B cell (primary cell): Measurements from ENCODE around the gene ROBO2. TPM values are rescaled to one million over a fixed set of nuclear protein-coding genes. Genes with fewer than 3 reads are reported as not detected.

ENCODE experiments used
- ATAC-seq: fragments of 200-7000 bp; cut with Tn5 transposase; one replicate; pipeline ENCODE4 v1.10.0; 2021; ENCODE audit warnings: low read depth, mild to moderate bottlenecking, moderate number of reproducible peaks, moderate library complexity
- CTCF ChIA-PET: fragments of 350-600 bp; sonication (Branson Sonifier 250); formaldehyde crosslinking; loops from one replicate; lab custom pipeline; 2021; ENCODE audit warnings: antibody characterized with exemption, inconsistent platforms; lab: Charles Lee
- POLR2A ChIA-PET: fragments of 350-600 bp; sonication (Branson Sonifier 250); formaldehyde crosslinking; loops from one replicate; lab custom pipeline; 2021; ENCODE audit warnings: antibody characterized with exemption; lab: Charles Lee
- DNase-seq: peaks from one replicate; pipeline ENCODE4 v3.0.0; 2013
- H2AFZ ChIP-seq: 2 replicates; pipeline ENCODE4 v1.6.1; 2012; ENCODE audit warnings: mild to moderate bottlenecking, low read depth, low read length; ENCODE audit not compliant: insufficient read depth, poor library complexity, severe bottlenecking
- H3K27ac ChIP-seq, 2 donors: 1 replicate in 1 of 2; 2 replicates in 1 of 2; pipeline ENCODE4 v1.5.1; 2012 to 2013; ENCODE audit warnings: low read length in 2 of 2, mild to moderate bottlenecking in 2 of 2, moderate library complexity in 1 of 2
- H3K27me3 ChIP-seq, 4 experiments: fragments of 200-600 bp in 1 of 4; sonication (generic) in 1 of 4; replicated peaks in 1 of 4; 1 replicate in 2 of 4; 2 replicates in 2 of 4; pipeline versions ENCODE4 v1.6.1 to v1.7.0; 2013 to 2016; ENCODE audit warnings: low read length in 3 of 4, mild to moderate bottlenecking in 2 of 4, mixed read lengths in 1 of 4, moderate library complexity in 1 of 4; ENCODE audit not compliant: insufficient read depth in 4 of 4, control insufficient read depth in 3 of 4; ENCODE audit errors: control extremely low read depth in 1 of 4
- H3K36me3 ChIP-seq, 2 experiments: replicated peaks in 1 of 2; 1 replicate in 1 of 2; 2 replicates in 1 of 2; pipeline versions ENCODE4 v1.6.1 to v1.7.1; 2013; ENCODE audit warnings: low read length in 1 of 2; ENCODE audit not compliant: insufficient read depth in 2 of 2, control insufficient read depth in 1 of 2; ENCODE audit errors: control extremely low read depth in 1 of 2, extremely low read depth in 1 of 2
- H3K4me1 ChIP-seq, 2 donors: fragments of 200-600 bp in 1 of 2; sonication (generic) in 1 of 2; 1 replicate in 1 of 2; 2 replicates in 1 of 2; pipeline versions ENCODE4 v1.5.1 to v1.6.1; 2013 to 2017; ENCODE audit warnings: low read length in 2 of 2; ENCODE audit not compliant: control insufficient read depth in 2 of 2, insufficient read depth in 2 of 2
- H3K4me2 ChIP-seq: replicated peaks from 2 replicates; pipeline ENCODE3; 2012; ENCODE audit warnings: mild to moderate bottlenecking, low read depth, low read length; ENCODE audit not compliant: poor library complexity, severe bottlenecking
- H3K4me3 ChIP-seq, 5 experiments: fragments of 200-600 bp in 1 of 5; sonication (generic) in 1 of 5; 1 replicate in 3 of 5; 2 replicates in 2 of 5; pipeline versions ENCODE4 v1.5.1 to v1.7.0; 2011 to 2016; ENCODE audit warnings: low read length in 4 of 5, mild to moderate bottlenecking in 4 of 5, low read depth in 2 of 5, control low read depth in 1 of 5, moderate library complexity in 1 of 5; ENCODE audit not compliant: insufficient read depth in 1 of 5; ENCODE audit errors: control extremely low read depth in 1 of 5, extremely low read depth in 1 of 5
- H3K79me2 ChIP-seq: fragments of 200-600 bp; sonication (generic); one replicate; pipeline ENCODE4 v1.6.0; 2016; ENCODE audit warnings: low read length; ENCODE audit not compliant: control insufficient read depth, insufficient read depth
- H3K9ac ChIP-seq: fragments of 200-600 bp; sonication (generic); 2 replicates; pipeline ENCODE4 v1.6.1; 2017; ENCODE audit warnings: mild to moderate bottlenecking, low read length, moderate library complexity
- H3K9me3 ChIP-seq, 3 donors: one replicate each; pipeline versions ENCODE4 v1.6.1 to v1.7.1; 2013; ENCODE audit warnings: low read length in 2 of 3; ENCODE audit not compliant: control insufficient read depth in 2 of 3, insufficient read depth in 1 of 3; ENCODE audit errors: control extremely low read depth in 1 of 3
- H4K20me1 ChIP-seq: 2 replicates; pipeline ENCODE4 v1.6.0; 2012; ENCODE audit warnings: mild to moderate bottlenecking, low read length; ENCODE audit not compliant: insufficient read depth, control insufficient read depth, poor library complexity, severe bottlenecking
- H3K27ac Mint-ChIP-seq: one replicate; pipeline ENCODE4 v1.8.0; 2021; ENCODE audit warnings: mixed read lengths
- H3K27me3 Mint-ChIP-seq: one replicate; pipeline ENCODE4 v1.8.0; 2021; ENCODE audit warnings: mixed read lengths
- H3K4me1 Mint-ChIP-seq: one replicate; pipeline ENCODE4 v1.8.0; 2021; ENCODE audit warnings: mixed read lengths
- H3K4me3 Mint-ChIP-seq: one replicate; pipeline ENCODE4 v1.8.0; 2021; ENCODE audit warnings: mixed read lengths
- H3K9me3 Mint-ChIP-seq: one replicate; pipeline ENCODE4 v1.8.0; 2022; ENCODE audit warnings: mixed read lengths; ENCODE audit not compliant: insufficient read depth
- CTCF ChIP-seq: fragments of 200-600 bp; IDR thresholded peaks from one replicate; pipeline ENCODE4 v1.8.0; 2022; ENCODE audit warnings: antibody characterized with exemption, mild to moderate bottlenecking
- EZH2 ChIP-seq: IDR thresholded peaks from 2 replicates; pipeline ENCODE4 v1.6.1; 2012; ENCODE audit warnings: borderline replicate concordance, low read depth, mild to moderate bottlenecking, moderate library complexity, low read length; ENCODE audit not compliant: insufficient read depth, poor library complexity, severe bottlenecking
- WGBS: methylation state at CpG from one replicate; pipeline ENCODE4 v1.1.5; 2013; ENCODE audit warnings: missing lambda C conversion rate; ENCODE audit not compliant: insufficient coverage; 5-methylcytosine and 5-hydroxymethylcytosine counted together
- intact Hi-C: fragments of 100-400 bp; cut with micrococcal nuclease; formaldehyde crosslinking; loops from one replicate; pipeline ENCODE4 v1.10.0; 2022
- polyA plus RNA-seq: library from polyadenylated mRNA; depleted of rRNA; stranded (reverse); fragments of >200 nt; gene quantifications from 2 replicates; pipeline ENCODE4 v1.2.3, GENCODE V29; 2012
- total RNA-seq, 2 donors: library from RNA; stranded (reverse); fragments of 120-200 nt in 1 of 2; gene quantifications; 1 replicate in 1 of 2; 2 replicates in 1 of 2; pipeline versions ENCODE4 v1.2.3 to v1.2.4, GENCODE V29; 2013 to 2022

ROBO2 gene
- total and polyA plus RNA-seq, 2 donors (not counting 1 experiment from before 2014, with no cell fraction given) = not detected

GRCh38 chr3:77066829-77067228, 26.9 kb downstream of the ROBO2 start:
- ATAC-seq (no peak), DNase-seq (no peak)
- Histone ChIP-seq H3K4me2 (no peak overlapping the region), H3K36me3 (no peaks in the 10 kb centered on the region), H3K27ac (no peak overlapping the region), H3K4me3 (no peak overlapping the region), H3K9me3 (peaks cover 0 to 3% (median 3%) of the 10 kb centered on the region in 3 donors), H4K20me1 (no peaks in the 10 kb centered on the region), H2AFZ (no peak overlapping the region), H3K27me3 (no peaks in the 10 kb centered on the region), H3K79me2 (no peaks in the 10 kb centered on the region), H3K9ac (no peak overlapping the region), H3K4me1 (no peaks in the 10 kb centered on the region)
- no peaks in the 10 kb centered on the region for H3K27me3 Mint-ChIP-seq
- no peak overlapping the region for H3K27ac Mint-ChIP-seq
- H3K4me3 Mint-ChIP-seq = no peak overlapping the region
- POLR2A ChIA-PET = no interaction called here
- intact Hi-C loops = no loop called here
- CTCF ChIA-PET = no interaction called here
- peaks cover 7% of the 10 kb centered on the region for H3K9me3 Mint-ChIP-seq
- no CpG with 5 or more reads among the region's 1 CpG for WGBS
- no peak for TF ChIP-seq EZH2
- TF ChIP-seq CTCF = no peak
- no peaks in the 10 kb centered on the region for H3K4me1 Mint-ChIP-seq

- Histone ChIP-seq H3K27ac (no peak overlapping the region), H3K4me1 (no peaks in the 10 kb centered on the region), H3K27me3 (no peaks in the 10 kb centered on the region), H3K9me3 (peaks cover 0 to 5% (median 0%) of the 10 kb centered on the region in 3 donors), H3K4me2 (no peak overlapping the region), H2AFZ (no peak overlapping the region), H3K9ac (no peak overlapping the region), H3K36me3 (no peaks in the 10 kb centered on the region), H4K20me1 (no peaks in the 10 kb centered on the region), H3K79me2 (no peaks in the 10 kb centered on the region), H3K4me3 (no peak overlapping the region)
- TF ChIP-seq EZH2 = no peak
- Mint-ChIP-seq H3K4me3 (no peak overlapping the region), H3K27ac (no peak overlapping the region), H3K27me3 (no peaks in the 10 kb centered on the region), H3K4me1 (no peaks in the 10 kb centered on the region), H3K9me3 (peaks cover under 1% of the 10 kb centered on the region)
- intact Hi-C loops = no loop called here
- ChIA-PET CTCF (no interaction called here), POLR2A (no interaction called here)
- ATAC-seq (no peak), DNase-seq (no peak)
- no CpG with 5 or more reads among the region's 7 CpGs for WGBS
Observed at GRCh38 chr3:77068808-77069207, 28.9 kb downstream of the ROBO2 start.
